Activated CD4-positive, alpha-beta T cell treated with anti-CD3 and anti-CD28 coated beads, Interleukin-10, Interleukin-2, amounts not matched to agents 100 ng/mL and 50 ng/mL, durations not matched to agents 16 hours and 8 hours (primary cell): ENCODE measurements around the gene TLE4.

Experiments used
- DNase-seq: peaks from one replicate; pipeline ENCODE4 v3.0.0-alpha.2; 2020

TLE4 gene

GRCh38 chr9:79667817-79668436, 96.2 kb downstream of the TLE4 start:
- DNase-seq = no peak

DNA sequence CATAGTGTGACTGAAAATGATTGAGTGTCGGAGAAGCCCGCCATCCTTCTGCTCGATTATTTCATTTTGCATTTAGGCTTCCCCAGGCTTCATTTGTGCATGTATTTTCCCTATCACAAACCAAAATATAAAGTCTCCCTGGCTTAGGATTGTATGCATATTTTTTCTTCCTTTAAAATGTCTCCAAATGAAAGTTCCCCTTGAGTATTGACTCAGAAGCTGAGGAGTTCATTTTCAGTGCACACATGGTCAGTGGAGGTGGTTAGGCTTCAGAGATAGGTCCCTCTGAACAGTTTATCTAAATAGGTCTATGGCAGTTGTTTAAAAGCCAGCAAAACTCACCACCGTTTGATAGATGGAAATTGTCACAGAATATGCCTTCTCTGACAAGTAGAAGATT, 97.2 kb downstream of the TLE4 start:
- DNase-seq = no peak

DNA sequence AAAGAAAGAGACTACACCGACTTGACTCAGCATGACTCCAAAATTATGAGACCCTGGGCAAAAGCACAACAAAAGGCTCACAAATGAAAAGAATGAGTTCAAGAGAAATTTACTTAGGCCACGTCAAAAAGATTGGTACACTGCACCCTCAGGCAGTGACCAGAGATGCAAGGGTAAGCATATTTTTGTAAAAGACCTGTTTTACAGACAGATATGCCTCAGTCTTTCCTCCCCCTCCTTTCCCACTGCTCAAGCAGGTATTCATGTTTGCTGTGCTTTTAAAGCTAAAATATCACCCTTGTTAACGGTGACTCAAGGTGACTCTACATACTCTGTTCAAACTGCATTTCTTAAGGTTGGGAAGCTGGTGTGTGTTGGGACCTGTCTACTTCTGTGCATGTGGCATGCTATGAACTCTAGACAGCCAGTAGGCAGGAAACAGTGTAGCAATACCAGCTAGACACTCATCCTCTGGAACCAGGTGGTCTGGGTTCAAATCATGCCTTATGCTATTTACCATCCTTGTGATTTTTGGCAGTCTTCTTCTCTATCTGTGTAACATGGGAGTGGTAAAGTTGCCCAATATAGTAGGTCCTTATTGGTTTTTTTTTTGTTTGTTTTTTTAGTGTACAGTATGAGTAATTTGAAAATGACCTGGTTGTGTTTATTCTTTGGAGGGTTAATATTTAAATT, 98.7 kb downstream of the TLE4 start:
- DNase-seq = no peak

GRCh38 chr9:79671558-79671957, 99.8 kb downstream of the TLE4 start:
- no peak for DNase-seq

DNA sequence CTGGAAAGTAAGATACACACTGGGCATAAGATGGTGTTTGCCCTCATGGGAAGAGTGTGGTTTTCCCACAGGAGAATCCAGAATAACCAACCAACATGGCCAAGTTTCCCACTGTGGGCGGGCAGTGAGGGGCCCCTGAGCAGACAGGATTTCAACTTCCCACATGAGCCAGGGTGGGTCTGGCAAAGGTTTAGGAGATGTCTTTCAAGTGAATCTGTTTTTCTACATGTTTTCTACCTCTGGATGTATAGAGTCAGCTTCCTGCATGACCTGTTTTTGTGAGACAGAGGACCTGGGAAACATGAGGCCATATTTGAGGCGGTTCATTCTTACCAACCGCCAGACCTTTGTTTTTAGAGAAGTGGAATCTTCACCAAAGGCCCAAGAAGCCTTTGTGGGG, 100.5 kb downstream of the TLE4 start:
- no peak for DNase-seq

GRCh38 chr9:79672891-79673290, 101.1 kb downstream of the TLE4 start:
- no peak for DNase-seq

DNA sequence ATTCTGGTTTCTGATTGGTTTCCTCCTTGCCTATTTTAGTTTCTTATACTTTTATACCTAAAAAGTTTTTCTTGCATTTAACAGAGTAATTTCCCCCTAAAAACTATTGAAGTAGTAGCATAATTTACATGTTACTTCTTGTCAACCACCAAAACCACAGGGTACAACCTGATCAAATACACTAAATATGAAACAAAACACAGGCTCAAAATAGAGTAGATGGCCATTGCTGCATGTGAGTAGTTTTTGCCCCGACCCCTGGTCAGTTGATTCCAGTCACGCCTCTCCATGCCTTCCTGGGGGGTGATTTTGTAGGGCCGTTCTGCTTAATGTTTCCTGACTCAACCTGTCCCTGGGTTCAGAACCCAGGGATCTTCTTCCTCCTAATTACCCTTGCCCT, 101.8 kb downstream of the TLE4 start:
- no peak for DNase-seq

DNA sequence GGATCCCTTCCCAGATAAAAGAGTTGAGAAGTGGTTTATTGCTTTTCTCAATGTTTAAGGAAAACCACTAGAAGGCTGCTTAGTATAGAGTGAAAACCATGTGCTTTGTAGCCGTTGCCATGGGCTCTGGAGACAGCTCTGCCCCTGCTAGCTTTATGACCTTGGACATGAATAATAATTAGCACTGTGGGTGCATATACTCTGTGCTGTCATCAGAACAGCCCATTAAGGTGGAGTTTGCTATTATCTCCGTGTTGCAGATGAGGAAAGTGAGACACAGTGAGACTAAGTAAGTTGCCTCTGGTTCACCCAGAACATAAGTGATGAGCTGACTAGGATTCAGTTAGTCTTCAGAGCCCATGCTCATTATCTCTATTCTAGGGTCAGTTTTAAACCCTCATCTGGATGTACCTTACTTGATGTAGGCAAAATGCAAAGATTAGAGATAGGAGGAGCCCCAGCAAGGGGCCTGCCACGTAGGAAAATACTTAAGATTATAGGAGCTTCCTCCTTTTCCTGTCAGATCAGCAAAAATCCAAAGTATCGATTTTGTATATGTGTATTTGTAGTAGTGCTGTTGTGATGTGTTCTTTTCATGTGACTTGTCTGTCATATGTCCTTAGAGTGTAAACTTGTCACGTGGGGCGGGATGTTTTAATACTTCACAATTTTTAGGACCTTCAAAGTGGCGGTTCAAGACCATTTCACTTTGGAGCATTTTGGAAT, 102.5 kb downstream of the TLE4 start:
- DNase-seq = no peak

- DNase-seq = no peak
Observed at GRCh38 chr9:79681576-79681975, 109.8 kb downstream of the TLE4 start.

- no peak for DNase-seq
Observed at GRCh38 chr9:79682076-79682736, 110.4 kb downstream of the TLE4 start.

DNA sequence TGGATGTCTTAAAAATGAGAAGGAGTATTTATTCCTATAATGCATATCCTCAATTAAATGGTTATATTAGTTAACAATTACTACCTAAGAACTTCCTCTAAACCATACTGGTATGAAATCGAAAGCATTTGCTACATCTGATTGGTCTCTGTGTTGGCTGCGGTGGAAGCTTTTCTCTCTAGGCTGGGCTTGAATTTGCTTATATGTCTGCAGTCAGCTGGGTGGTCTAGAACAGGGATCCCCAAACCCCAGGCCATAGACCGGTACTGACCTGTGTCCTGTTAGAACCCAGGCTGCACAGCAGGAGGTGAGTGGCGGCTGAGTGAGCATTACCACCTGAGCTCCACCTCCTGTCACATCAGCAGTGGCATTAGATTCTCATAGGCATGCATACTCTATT, 112.3 kb downstream of the TLE4 start:
- DNase-seq = no peak

DNA sequence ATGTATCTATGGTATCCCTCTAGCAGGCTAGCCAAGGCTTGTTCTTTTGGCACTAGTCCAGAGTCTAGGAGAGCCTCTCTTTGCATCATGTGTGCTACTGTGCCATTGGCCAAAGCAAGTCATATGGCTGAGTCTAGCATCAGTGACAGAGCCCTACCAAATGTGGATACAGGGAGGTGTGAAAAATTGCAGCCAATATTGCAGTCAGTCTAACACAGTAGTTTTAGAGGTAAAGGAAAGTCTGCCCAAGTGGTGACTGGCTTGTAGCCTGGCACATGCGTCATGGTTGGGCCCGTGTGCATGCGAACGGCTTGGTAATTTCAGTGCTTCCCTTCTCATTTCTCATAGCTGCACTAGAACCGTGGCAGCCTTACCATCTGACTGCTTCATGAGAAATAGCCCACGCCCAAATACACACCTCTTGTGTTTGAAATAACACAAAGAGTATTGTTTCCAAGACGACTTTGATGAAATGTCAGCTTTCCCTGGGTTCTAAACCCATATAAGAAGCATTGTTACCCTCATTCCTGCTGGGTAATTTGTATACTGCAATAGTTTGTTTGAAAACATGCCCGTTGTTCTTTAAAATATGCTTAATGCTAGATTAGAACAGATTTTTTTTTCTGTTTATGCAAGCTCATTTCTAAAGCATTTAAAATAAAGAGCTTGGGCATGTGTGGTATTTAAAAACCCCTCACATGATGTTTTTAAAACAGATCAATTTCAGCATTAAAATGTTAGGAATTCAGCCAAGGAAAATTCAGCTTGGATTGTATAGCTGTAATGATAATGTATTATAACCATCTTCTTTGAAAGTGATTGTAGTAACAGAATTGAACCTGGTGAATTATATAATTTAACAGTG, 113.2 kb downstream of the TLE4 start:
- DNase-seq = no peak

DNA sequence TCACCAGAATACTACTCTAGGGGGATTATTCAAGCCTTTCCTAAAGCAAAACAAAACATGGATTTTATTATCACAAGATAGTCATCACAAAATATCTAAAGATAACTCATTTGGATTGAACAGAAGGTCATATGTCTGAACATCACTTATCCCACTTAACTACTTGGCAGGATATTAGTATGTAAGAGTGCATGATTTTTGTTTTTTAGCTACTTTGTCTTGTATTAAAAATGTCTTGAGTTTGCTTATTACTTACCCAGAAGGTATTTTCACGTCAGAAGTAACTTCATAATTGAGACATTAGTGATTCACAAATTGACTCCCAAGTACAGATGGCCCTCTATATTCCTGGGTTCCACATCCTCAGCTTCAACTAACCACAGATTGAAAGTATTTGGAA, 113.8 kb downstream of the TLE4 start:
- DNase-seq = no peak

GRCh38 chr9:79686381-79687130, 114.8 kb downstream of the TLE4 start:
- no peak for DNase-seq

DNA sequence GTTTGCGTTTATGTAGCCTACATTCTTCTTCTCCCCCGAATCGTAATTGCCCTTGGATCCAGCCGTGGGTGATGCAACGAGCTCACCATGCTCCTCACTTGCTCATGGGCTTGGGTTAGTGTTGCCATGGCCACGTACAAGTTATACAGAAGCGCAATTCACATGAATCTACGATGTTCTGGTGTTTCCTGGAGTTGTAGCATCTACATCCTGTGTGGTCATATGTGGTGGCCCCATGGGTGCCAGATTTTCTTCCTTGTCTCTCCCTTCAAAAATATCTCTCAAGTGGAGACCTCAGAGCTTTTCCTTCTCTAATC, 115.3 kb downstream of the TLE4 start:
- peak; percentile 47 for DNase-seq

DNA sequence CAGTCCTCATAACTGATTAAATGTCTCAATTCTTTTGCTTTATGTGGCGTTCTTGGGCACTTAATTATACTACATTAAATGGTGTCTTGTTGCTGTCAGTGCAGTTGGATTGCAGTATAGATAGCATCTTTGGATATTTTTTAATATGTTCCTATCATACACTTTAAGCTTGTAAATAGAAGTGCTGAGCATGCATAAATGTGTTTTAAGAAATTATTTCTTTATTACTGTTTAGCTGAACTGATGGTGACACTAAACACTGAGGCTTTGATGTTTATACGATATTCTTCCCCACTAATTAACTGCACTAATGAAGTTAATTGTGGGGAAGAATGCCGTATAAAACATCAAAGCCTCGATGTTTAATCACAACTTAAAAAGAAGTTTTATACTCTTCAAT, 116.6 kb downstream of the TLE4 start:
- no peak for DNase-seq

DNA sequence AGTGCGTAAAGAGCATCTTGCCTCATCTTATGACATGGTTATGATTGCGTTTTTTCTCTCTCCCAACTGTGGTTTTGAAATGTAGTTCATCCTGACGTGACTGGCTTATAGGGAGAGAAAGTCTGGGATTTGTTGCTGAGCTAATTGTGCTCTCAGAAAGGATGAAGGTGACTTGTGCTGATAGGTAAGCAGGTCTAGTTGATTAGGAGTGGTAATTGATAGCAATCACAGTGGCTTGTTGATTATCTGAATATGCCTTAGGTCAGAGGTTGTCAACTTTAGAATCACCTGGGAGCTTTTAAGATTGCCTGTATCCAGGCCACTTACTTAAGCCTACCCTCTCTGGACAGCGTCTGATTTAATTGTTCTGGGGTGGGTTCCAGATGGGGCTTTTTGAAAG, 117.8 kb downstream of the TLE4 start:
- no peak for DNase-seq

DNA sequence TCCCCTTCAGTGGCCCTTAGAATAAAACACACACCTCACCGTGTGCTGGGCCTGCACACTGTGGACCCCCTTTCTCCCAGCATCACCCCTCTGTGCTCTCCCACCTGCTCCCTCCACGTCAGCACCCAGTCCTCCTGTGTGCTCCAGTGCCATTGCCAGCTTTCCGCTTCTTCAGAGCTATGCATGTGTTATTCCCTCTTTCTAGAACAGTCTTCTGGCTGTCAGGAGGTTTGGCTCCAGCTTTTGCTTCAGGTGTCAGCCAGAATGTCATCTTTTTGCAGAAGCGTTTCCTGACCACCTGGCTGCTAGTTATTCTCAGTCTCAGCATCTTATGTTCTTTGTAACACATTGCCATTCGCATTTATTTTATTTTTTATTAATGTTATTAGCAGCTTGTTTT, 119.7 kb downstream of the TLE4 start:
- DNase-seq = no peak

DNA sequence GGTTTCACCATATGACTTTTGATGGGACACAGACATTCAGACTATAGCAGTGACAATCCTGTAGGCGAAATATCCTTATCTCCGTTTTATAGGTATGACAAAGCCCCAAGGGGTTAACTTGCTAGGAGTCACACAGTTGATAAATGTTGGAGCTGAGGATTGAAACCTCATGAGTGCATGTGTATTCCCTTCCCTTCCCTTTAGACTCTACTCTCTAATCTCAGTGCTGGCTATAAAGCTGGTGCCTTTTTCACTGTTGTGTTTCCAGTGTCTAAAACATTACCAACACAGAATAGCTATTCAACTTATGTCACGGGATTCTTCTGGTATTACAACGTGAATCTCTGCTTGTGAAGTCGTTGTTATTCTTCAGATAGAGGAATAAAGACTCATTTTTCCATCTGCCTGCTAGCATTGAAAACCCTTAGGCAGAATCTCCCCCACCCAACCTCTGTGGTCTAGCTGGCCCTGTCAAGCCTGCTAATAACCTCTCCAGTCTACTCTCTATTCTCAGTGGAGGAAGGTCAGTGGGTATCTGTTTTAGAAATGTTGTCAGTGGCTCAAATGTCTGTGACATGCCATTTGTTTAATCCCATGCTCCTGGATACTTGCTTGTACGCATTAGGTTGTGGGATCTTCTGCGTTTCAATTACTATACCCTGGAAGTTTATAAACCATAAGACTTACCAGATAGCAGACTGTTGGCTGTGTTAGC, 121.2 kb downstream of the TLE4 start:
- no peak for DNase-seq

DNA sequence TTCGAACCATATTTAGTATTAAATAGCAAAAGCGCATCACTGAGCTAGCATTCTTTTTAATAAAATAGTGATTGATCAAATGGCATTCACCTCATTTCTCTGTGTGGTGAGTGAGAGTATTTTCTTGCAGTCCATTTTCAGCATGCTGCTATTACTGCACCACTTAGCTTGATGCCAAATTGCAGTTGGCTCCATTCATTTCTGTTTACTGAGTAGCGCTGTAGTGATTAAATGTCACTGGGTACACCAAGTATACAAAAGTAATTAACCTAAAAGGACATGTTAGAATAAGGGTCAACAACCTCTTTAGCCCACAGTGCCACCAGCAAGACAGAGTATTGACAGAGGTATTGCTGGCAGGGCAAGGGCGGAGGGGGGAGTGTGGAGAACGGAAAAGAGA, 122.0 kb downstream of the TLE4 start:
- DNase-seq = no peak

DNA sequence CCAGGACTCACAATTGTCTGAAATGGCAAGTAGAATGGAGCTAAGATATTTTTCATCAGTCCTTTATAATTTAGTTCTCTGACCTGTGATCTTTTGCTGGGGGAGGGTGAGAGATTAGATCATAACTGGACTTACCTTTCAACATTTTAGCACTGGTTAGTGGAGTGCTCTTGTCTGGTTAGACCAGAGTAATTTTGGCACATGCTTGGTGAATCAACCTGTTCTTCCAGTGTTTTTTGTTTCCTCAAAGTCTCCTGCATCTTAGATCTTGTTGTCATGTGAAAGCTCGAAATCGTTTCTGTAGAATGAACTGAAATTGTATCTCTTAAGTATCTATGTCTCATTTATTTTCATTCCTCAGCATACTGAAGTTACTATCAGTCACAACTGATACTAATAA, 122.4 kb downstream of the TLE4 start:
- no peak for DNase-seq
